B cell (primary cell): ENCODE measurements around the gene RHOA. TPM values are rescaled to one million over a fixed set of nuclear protein-coding genes. Genes with fewer than 3 reads are reported as not detected.

ENCODE experiments used
- ATAC-seq: fragments of 200-7000 bp; cut with Tn5 transposase; one replicate; pipeline ENCODE4 v1.10.0; 2021; ENCODE audit warnings: low read depth, mild to moderate bottlenecking, moderate number of reproducible peaks, moderate library complexity
- CTCF ChIA-PET: fragments of 350-600 bp; sonication (Branson Sonifier 250); formaldehyde crosslinking; loops from one replicate; lab custom pipeline; 2021; ENCODE audit warnings: antibody characterized with exemption, inconsistent platforms; lab: Charles Lee
- POLR2A ChIA-PET: fragments of 350-600 bp; sonication (Branson Sonifier 250); formaldehyde crosslinking; loops from one replicate; lab custom pipeline; 2021; ENCODE audit warnings: antibody characterized with exemption; lab: Charles Lee
- DNase-seq: peaks from one replicate; pipeline ENCODE4 v3.0.0; 2013
- H2AFZ ChIP-seq: 2 replicates; pipeline ENCODE4 v1.6.1; 2012; ENCODE audit warnings: mild to moderate bottlenecking, low read depth, low read length; ENCODE audit not compliant: insufficient read depth, poor library complexity, severe bottlenecking
- H3K27ac ChIP-seq, 2 donors: 1 replicate in 1 of 2; 2 replicates in 1 of 2; pipeline ENCODE4 v1.5.1; 2012 to 2013; ENCODE audit warnings: low read length in 2 of 2, mild to moderate bottlenecking in 2 of 2, moderate library complexity in 1 of 2
- H3K27me3 ChIP-seq, 4 experiments: fragments of 200-600 bp in 1 of 4; sonication (generic) in 1 of 4; replicated peaks in 1 of 4; 1 replicate in 2 of 4; 2 replicates in 2 of 4; pipeline versions ENCODE4 v1.6.1 to v1.7.0; 2013 to 2016; ENCODE audit warnings: low read length in 3 of 4, mild to moderate bottlenecking in 2 of 4, mixed read lengths in 1 of 4, moderate library complexity in 1 of 4; ENCODE audit not compliant: insufficient read depth in 4 of 4, control insufficient read depth in 3 of 4; ENCODE audit errors: control extremely low read depth in 1 of 4
- H3K36me3 ChIP-seq, 2 experiments: replicated peaks in 1 of 2; 1 replicate in 1 of 2; 2 replicates in 1 of 2; pipeline versions ENCODE4 v1.6.1 to v1.7.1; 2013; ENCODE audit warnings: low read length in 1 of 2; ENCODE audit not compliant: insufficient read depth in 2 of 2, control insufficient read depth in 1 of 2; ENCODE audit errors: control extremely low read depth in 1 of 2, extremely low read depth in 1 of 2
- H3K4me1 ChIP-seq, 2 donors: fragments of 200-600 bp in 1 of 2; sonication (generic) in 1 of 2; 1 replicate in 1 of 2; 2 replicates in 1 of 2; pipeline versions ENCODE4 v1.5.1 to v1.6.1; 2013 to 2017; ENCODE audit warnings: low read length in 2 of 2; ENCODE audit not compliant: control insufficient read depth in 2 of 2, insufficient read depth in 2 of 2
- H3K4me2 ChIP-seq: replicated peaks from 2 replicates; pipeline ENCODE3; 2012; ENCODE audit warnings: mild to moderate bottlenecking, low read depth, low read length; ENCODE audit not compliant: poor library complexity, severe bottlenecking
- H3K4me3 ChIP-seq, 5 experiments: fragments of 200-600 bp in 1 of 5; sonication (generic) in 1 of 5; 1 replicate in 3 of 5; 2 replicates in 2 of 5; pipeline versions ENCODE4 v1.5.1 to v1.7.0; 2011 to 2016; ENCODE audit warnings: low read length in 4 of 5, mild to moderate bottlenecking in 4 of 5, low read depth in 2 of 5, control low read depth in 1 of 5, moderate library complexity in 1 of 5; ENCODE audit not compliant: insufficient read depth in 1 of 5; ENCODE audit errors: control extremely low read depth in 1 of 5, extremely low read depth in 1 of 5
- H3K79me2 ChIP-seq: fragments of 200-600 bp; sonication (generic); one replicate; pipeline ENCODE4 v1.6.0; 2016; ENCODE audit warnings: low read length; ENCODE audit not compliant: control insufficient read depth, insufficient read depth
- H3K9ac ChIP-seq: fragments of 200-600 bp; sonication (generic); 2 replicates; pipeline ENCODE4 v1.6.1; 2017; ENCODE audit warnings: mild to moderate bottlenecking, low read length, moderate library complexity
- H3K9me3 ChIP-seq, 3 donors: one replicate each; pipeline versions ENCODE4 v1.6.1 to v1.7.1; 2013; ENCODE audit warnings: low read length in 2 of 3; ENCODE audit not compliant: control insufficient read depth in 2 of 3, insufficient read depth in 1 of 3; ENCODE audit errors: control extremely low read depth in 1 of 3
- H4K20me1 ChIP-seq: 2 replicates; pipeline ENCODE4 v1.6.0; 2012; ENCODE audit warnings: mild to moderate bottlenecking, low read length; ENCODE audit not compliant: insufficient read depth, control insufficient read depth, poor library complexity, severe bottlenecking
- H3K27ac Mint-ChIP-seq: one replicate; pipeline ENCODE4 v1.8.0; 2021; ENCODE audit warnings: mixed read lengths
- H3K27me3 Mint-ChIP-seq: one replicate; pipeline ENCODE4 v1.8.0; 2021; ENCODE audit warnings: mixed read lengths
- H3K4me1 Mint-ChIP-seq: one replicate; pipeline ENCODE4 v1.8.0; 2021; ENCODE audit warnings: mixed read lengths
- H3K4me3 Mint-ChIP-seq: one replicate; pipeline ENCODE4 v1.8.0; 2021; ENCODE audit warnings: mixed read lengths
- H3K9me3 Mint-ChIP-seq: one replicate; pipeline ENCODE4 v1.8.0; 2022; ENCODE audit warnings: mixed read lengths; ENCODE audit not compliant: insufficient read depth
- EZH2 ChIP-seq: IDR thresholded peaks from 2 replicates; pipeline ENCODE4 v1.6.1; 2012; ENCODE audit warnings: borderline replicate concordance, low read depth, mild to moderate bottlenecking, moderate library complexity, low read length; ENCODE audit not compliant: insufficient read depth, poor library complexity, severe bottlenecking
- WGBS: methylation state at CpG from one replicate; pipeline ENCODE4 v1.1.5; 2013; ENCODE audit warnings: missing lambda C conversion rate; ENCODE audit not compliant: insufficient coverage; 5-methylcytosine and 5-hydroxymethylcytosine counted together
- intact Hi-C: fragments of 100-400 bp; cut with micrococcal nuclease; formaldehyde crosslinking; loops from one replicate; pipeline ENCODE4 v1.10.0; 2022
- polyA plus RNA-seq: library from polyadenylated mRNA; depleted of rRNA; stranded (reverse); fragments of >200 nt; gene quantifications from 2 replicates; pipeline ENCODE4 v1.2.3, GENCODE V29; 2012
- total RNA-seq, 2 donors: library from RNA; stranded (reverse); fragments of 120-200 nt in 1 of 2; gene quantifications; 1 replicate in 1 of 2; 2 replicates in 1 of 2; pipeline versions ENCODE4 v1.2.3 to v1.2.4, GENCODE V29; 2013 to 2022
- TF ChIP-seq, protein P1 (sequence below): fragments of 200-600 bp; IDR thresholded peaks from one replicate; pipeline ENCODE4 v1.8.0; 2022; ENCODE audit warnings: antibody characterized with exemption, mild to moderate bottlenecking

Gene RHOA
- total and polyA plus RNA-seq, 2 donors (not counting 1 experiment from before 2014, with no cell fraction given): 244 to 298 TPM

GRCh38 chr3:49358884-49359225 lies 52.9 kb downstream of the RHOA start:
- peaks cover 61% of the 10 kb centered on the region for H3K79me2 ChIP-seq
- intact Hi-C loops: loop anchor here (1.0 kb wide), 2 partner anchors 14 to 19 kb away; partner anchors contain the start of gene USP4

More at GRCh38 chr3:49358884-49359225, 52.9 kb downstream of the RHOA start:
- no peaks in the 10 kb centered on the region for H3K9me3 Mint-ChIP-seq
- Histone ChIP-seq H3K4me2 (peak overlapping the region; percentile 96), H2AFZ (no peak overlapping the region), H3K9me3 (no peaks in the 10 kb centered on the region), H3K27ac (peak overlapping the region; percentile 59 to 85), H3K36me3 (peaks cover 0 to 63% of the 10 kb centered on the region in 2 experiments), H3K27me3 (no peaks in the 10 kb centered on the region), H4K20me1 (peaks cover 12% of the 10 kb centered on the region), H3K4me1 (peaks cover 14 to 38% of the 10 kb centered on the region in 2 donors), H3K4me3 (peak overlapping the region in 3 of 5 experiments; percentile 59 to 77 (median 63)), H3K9ac (peak overlapping the region; percentile 78)
- CTCF ChIA-PET: interaction anchor here (2.0 to 6.5 kb wide), 2 partner anchors 14 to 20 kb away, joined by 6 to 65 read pairs; partner anchors contain the start of gene USP4
- peak overlapping the region; percentile 97 for H3K27ac Mint-ChIP-seq
- POLR2A ChIA-PET: interaction anchor here (2.7 to 3.0 kb wide), 3 partner anchors 16 to 53 kb away, joined by 16 to 47 read pairs (median 25); partner anchors contain the start of genes RHOA, TCTA and USP4
- ATAC-seq (no peak), DNase-seq (no peak)
- no peak for TF ChIP-seq EZH2
- TF ChIP-seq, protein P1, sequence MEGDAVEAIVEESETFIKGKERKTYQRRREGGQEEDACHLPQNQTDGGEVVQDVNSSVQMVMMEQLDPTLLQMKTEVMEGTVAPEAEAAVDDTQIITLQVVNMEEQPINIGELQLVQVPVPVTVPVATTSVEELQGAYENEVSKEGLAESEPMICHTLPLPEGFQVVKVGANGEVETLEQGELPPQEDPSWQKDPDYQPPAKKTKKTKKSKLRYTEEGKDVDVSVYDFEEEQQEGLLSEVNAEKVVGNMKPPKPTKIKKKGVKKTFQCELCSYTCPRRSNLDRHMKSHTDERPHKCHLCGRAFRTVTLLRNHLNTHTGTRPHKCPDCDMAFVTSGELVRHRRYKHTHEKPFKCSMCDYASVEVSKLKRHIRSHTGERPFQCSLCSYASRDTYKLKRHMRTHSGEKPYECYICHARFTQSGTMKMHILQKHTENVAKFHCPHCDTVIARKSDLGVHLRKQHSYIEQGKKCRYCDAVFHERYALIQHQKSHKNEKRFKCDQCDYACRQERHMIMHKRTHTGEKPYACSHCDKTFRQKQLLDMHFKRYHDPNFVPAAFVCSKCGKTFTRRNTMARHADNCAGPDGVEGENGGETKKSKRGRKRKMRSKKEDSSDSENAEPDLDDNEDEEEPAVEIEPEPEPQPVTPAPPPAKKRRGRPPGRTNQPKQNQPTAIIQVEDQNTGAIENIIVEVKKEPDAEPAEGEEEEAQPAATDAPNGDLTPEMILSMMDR: no peak
- peaks cover 28% of the 10 kb centered on the region for H3K4me1 Mint-ChIP-seq
- no peaks in the 10 kb centered on the region for H3K27me3 Mint-ChIP-seq
- peak overlapping the region; percentile 93 for H3K4me3 Mint-ChIP-seq
- no CpG with 5 or more reads among the region's 3 CpGs for WGBS
